SK-N-SH treated with all-trans-retinoic acid at 6 μM for 48 hours (cell line): ENCODE measurements around the gene MGMT.

ENCODE experiments used
- ESRRG ChIP-seq: fragments of 250-450 bp; sonication (Bioruptor Pico); IDR thresholded peaks from 2 replicates; pipeline ENCODE4 v1.6.1; 2021; ENCODE audit warnings: mild to moderate bottlenecking
- GLIS3 ChIP-seq: fragments of 250-450 bp; sonication (Bioruptor Pico); IDR thresholded peaks from 2 replicates; pipeline ENCODE4 v1.5.0; 2020; ENCODE audit warnings: mild to moderate bottlenecking, moderate library complexity
- PPARA ChIP-seq: fragments of 250-450 bp; sonication (Bioruptor Pico); IDR thresholded peaks from 2 replicates; pipeline ENCODE4 v1.5.0; 2020; ENCODE audit warnings: mild to moderate bottlenecking, borderline replicate concordance
- RARB ChIP-seq: fragments of 250-450 bp; sonication (Bioruptor Pico); IDR thresholded peaks from 2 replicates; pipeline ENCODE4 v1.8.0; 2021; ENCODE audit warnings: mild to moderate bottlenecking, moderate library complexity
- TCF4 ChIP-seq: fragments of 250-450 bp; sonication (Bioruptor Pico); IDR thresholded peaks from 2 replicates; pipeline ENCODE4 v1.8.0; 2021; ENCODE audit warnings: mild to moderate bottlenecking, moderate library complexity, borderline replicate concordance
- TF ChIP-seq, protein P1 (sequence below): fragments of 250-450 bp; sonication (Bioruptor Pico); IDR thresholded peaks from 2 replicates; pipeline ENCODE4 v1.5.1; 2020; ENCODE audit warnings: low read depth, mild to moderate bottlenecking, moderate library complexity
- TF ChIP-seq, protein P2 (sequence below): fragments of 250-450 bp; sonication (Bioruptor Pico); IDR thresholded peaks from 2 replicates; pipeline ENCODE4 v1.8.0; 2020; ENCODE audit warnings: mild to moderate bottlenecking, moderate library complexity, borderline replicate concordance

DNA sequence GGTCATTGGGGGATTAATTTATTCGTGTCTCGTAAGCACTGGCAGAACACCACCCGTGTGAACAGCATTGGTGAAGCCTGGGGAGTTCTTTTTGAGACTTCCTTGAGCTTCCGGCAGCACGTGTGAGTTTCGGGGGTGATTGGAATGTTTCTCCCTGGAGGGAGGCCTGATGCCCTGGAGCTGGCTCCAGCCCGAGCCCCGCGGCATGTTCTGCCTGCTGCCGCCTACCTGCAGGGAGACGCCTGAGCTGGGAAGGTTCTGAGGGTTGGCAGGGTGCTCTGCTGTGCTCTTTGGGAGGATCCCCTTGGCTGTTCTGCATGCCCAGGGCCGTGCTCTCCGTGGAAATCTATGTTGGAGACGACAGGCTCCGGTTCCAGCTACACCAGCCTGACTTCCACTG is 159.3 kb downstream of the MGMT start:
- TF ChIP-seq GLIS3 (no peak), TCF4 (no peak), ESRRG (CRISPR knock-in tag) (no peak), PPARA (no peak), RARB (CRISPR knock-in tag) (no peak)
- TF ChIP-seq, protein P1, sequence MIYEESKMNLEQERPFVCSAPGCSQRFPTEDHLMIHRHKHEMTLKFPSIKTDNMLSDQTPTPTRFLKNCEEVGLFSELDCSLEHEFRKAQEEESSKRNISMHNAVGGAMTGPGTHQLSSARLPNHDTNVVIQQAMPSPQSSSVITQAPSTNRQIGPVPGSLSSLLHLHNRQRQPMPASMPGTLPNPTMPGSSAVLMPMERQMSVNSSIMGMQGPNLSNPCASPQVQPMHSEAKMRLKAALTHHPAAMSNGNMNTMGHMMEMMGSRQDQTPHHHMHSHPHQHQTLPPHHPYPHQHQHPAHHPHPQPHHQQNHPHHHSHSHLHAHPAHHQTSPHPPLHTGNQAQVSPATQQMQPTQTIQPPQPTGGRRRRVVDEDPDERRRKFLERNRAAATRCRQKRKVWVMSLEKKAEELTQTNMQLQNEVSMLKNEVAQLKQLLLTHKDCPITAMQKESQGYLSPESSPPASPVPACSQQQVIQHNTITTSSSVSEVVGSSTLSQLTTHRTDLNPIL (CRISPR knock-in tag): no peak
- TF ChIP-seq, protein P2, sequence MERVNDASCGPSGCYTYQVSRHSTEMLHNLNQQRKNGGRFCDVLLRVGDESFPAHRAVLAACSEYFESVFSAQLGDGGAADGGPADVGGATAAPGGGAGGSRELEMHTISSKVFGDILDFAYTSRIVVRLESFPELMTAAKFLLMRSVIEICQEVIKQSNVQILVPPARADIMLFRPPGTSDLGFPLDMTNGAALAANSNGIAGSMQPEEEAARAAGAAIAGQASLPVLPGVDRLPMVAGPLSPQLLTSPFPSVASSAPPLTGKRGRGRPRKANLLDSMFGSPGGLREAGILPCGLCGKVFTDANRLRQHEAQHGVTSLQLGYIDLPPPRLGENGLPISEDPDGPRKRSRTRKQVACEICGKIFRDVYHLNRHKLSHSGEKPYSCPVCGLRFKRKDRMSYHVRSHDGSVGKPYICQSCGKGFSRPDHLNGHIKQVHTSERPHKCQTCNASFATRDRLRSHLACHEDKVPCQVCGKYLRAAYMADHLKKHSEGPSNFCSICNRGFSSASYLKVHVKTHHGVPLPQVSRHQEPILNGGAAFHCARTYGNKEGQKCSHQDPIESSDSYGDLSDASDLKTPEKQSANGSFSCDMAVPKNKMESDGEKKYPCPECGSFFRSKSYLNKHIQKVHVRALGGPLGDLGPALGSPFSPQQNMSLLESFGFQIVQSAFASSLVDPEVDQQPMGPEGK (CRISPR knock-in tag): no peak
